ENCODE data around the gene BLID.

- TF ChIP-seq CTCF (IDR thresholded peaks at IDR 0.05), result no peak
- no peak for TF ChIP-seq EZH2 (IDR thresholded peaks at IDR 0.05)
- TF ChIP-seq EZH2phosphoT487 (IDR thresholded peaks at IDR 0.05), result no peak
Observed at GRCh38 chr11:122146475-122146874, 30.5 kb upstream of the BLID start.
